ENCODE results near the gene UBA6.

UBA6 gene

DNA sequence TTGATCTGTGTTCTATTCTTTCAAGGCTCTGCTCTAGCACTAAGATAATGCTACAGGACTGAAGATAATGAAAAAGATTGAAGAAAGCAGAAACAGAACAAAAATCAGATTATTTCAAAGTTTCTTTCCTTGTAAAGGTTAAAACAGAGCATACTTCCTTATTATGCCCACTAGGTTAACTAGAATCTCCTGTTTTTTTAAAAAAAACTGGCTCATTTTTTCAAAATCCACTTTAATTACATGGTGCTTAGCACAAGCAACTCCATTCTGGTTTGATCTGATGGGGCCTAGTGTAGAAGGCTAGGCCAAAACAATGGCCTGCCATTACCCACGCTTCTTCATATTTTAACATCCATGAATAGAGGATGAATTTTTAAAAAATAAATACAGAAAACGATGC is 1.2 kb upstream of the UBA6 start:
- TF ChIP-seq, protein P1, sequence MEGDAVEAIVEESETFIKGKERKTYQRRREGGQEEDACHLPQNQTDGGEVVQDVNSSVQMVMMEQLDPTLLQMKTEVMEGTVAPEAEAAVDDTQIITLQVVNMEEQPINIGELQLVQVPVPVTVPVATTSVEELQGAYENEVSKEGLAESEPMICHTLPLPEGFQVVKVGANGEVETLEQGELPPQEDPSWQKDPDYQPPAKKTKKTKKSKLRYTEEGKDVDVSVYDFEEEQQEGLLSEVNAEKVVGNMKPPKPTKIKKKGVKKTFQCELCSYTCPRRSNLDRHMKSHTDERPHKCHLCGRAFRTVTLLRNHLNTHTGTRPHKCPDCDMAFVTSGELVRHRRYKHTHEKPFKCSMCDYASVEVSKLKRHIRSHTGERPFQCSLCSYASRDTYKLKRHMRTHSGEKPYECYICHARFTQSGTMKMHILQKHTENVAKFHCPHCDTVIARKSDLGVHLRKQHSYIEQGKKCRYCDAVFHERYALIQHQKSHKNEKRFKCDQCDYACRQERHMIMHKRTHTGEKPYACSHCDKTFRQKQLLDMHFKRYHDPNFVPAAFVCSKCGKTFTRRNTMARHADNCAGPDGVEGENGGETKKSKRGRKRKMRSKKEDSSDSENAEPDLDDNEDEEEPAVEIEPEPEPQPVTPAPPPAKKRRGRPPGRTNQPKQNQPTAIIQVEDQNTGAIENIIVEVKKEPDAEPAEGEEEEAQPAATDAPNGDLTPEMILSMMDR (IDR thresholded peaks at IDR 0.05; ENCODE audit: borderline replicate concordance, insufficient read depth, low read depth, low read length), result no peak
- H3K4me3 ChIP-seq (ENCODE audit: low read depth, low read length), result no peak overlapping the region

DNA sequence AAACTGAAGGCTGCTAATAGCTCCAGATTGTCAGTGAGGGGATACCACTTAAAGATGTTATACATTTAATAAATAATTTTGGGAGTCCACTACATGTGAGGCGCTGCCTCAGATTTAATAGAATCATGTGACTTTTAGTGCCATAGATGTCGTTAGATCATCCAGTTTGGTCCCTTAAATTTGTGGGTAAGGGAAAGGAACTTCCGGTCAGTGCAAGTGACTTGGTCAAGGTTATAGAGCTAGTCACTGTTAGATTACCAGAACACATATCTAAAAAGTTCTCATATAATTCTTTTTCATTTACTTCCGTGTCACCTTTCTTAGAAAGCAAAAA is 529 bp upstream of the UBA6 start:
- TF ChIP-seq, protein P1 (IDR thresholded peaks at IDR 0.05; ENCODE audit: borderline replicate concordance, insufficient read depth, low read depth, low read length), result no peak
- peak overlapping the region; percentile 90 for H3K4me3 ChIP-seq (ENCODE audit: low read depth, low read length)

DNA sequence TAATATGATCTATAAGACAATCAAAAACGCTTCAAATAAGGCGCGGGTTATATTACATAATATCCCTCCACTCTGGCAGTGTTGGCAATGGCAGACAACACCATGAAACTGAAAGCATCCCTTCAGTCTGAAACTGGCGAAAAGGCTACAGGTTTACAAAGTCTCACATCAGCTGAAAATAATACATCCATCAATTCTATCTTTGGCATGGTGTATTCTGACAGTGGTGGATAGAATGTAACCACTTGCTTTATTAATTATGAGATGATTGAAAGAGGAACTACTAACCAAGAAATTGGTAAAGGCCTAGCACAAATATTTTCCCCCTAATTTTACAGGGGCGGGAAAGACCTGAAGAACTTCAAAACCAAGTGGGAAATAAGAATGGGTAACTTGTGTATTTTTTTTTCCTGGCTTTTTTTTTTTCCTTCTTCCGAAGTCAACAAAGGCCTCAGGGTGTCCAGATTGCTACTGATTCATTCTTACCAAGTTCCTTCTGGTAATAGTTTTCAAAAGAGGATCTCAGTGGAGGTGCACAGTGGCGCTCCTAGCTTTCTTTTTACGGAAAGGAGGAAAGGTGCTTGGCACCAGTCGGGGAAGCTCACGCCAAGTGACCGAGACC is 728 bp downstream of the UBA6 start:
- H3K4me3 ChIP-seq (ENCODE audit: low read depth, low read length), result peak overlapping the region; percentile 90
- TF ChIP-seq, protein P1 (IDR thresholded peaks at IDR 0.05; ENCODE audit: borderline replicate concordance, insufficient read depth, low read depth, low read length), result no peak

DNA sequence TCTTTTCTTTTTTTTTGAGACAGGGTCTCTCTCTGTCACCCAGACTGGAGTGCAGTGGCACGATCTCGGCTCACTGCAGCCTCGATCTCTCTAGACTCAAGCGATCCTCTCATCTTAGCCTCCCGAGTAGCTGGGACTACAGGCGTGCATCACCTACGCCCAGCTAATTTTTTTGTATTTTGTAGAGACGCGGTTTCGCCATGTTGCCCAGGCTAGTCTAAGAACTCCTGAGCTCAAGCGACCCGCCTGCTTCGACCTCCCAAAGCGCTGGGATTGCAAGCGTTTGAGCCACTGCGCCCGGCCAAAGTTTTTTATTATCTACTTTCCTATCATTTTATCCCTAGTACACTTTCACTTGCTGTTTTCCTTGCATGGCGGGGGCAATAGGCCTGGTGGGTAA is 1.4 kb downstream of the UBA6 start:
- TF ChIP-seq, protein P1 (IDR thresholded peaks at IDR 0.05; ENCODE audit: borderline replicate concordance, insufficient read depth, low read depth, low read length), result no peak
- peak overlapping the region; percentile 90 for H3K4me3 ChIP-seq (ENCODE audit: low read depth, low read length)

DNA sequence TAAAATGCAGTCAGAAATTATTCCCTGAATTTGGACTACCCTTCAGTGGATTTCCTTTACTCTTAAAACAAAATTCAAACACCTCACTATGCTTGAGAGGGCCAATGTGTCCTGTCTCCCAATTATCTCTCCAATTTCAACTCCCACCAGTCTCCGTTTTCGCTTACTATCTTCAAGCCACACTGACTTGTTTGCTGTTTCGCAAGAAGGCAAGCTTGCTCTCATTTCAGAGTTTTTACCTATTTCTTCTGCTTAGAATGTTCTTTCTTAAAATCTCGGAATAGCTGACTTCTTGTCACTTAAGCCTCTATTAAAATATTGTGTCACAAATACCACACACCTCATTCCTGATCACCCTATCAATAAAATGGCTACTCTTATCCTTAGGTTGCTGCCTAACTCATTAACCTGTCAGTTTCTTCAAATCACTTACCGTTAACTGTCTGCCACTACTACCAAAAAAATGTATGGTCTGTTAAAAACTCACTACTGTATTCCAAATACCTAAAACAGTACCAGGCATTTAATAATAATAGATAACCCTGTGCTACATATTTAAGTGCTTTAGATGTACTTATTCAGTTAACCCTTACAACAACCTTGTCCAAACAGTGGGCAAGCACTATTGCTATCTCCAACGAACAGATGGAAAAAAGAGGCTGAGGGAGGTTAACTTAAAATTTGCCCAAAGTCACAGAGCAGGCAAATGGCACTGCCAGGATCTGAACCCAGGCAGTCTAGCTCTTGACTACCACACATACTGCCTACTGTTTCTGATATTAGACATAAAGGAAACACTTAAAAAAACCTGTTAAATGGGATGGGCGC is 2.9 kb downstream of the UBA6 start:
- no peak overlapping the region for H3K4me3 ChIP-seq (ENCODE audit: low read depth, low read length)
- TF ChIP-seq, protein P1 (IDR thresholded peaks at IDR 0.05; ENCODE audit: borderline replicate concordance, insufficient read depth, low read depth, low read length), result no peak

DNA sequence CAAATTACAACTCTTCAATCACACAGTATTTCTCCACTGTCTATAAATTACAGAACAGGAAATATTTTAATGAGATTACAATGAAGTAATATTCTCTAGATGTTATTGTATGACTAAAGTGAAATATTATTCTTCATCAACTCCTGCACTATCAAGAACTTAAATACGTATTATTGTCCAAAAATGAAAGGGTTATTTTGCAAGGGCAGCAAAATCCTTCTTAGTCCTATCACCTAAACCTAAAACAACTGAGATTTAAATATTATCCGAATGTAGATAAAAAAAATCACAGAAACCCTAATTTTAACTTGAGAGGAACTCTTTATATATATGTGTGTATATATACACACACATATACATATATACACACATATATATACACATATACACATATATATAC is 4.9 kb downstream of the UBA6 start:
- H3K4me3 ChIP-seq (ENCODE audit: low read depth, low read length), result no peak overlapping the region
- TF ChIP-seq, protein P1 (IDR thresholded peaks at IDR 0.05; ENCODE audit: borderline replicate concordance, insufficient read depth, low read depth, low read length), result no peak

DNA sequence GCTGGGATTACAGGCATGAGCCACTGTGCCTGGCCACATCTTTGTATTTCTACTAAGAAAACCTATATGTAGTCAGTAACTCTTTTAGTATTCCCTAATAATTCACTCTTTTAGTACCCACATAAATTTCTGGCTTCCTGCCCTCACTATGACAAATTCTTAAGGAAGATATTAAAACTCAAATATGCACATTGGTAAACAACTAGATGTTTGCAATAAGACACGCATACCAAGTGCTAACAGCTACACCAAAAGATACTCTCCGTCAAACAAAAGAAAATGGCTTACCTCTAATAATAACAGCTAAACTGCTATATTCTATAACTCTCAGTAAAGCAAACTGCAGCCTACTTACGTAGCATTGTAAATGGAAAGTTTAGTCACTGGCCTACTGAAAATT is 6.3 kb downstream of the UBA6 start:
- TF ChIP-seq, protein P1 (IDR thresholded peaks at IDR 0.05; ENCODE audit: borderline replicate concordance, insufficient read depth, low read depth, low read length), result no peak
- no peak overlapping the region for H3K4me3 ChIP-seq (ENCODE audit: low read depth, low read length)

Measured in GM12875 (cell line).